Activated CD8-positive, alpha-beta T cell treated with anti-CD3 and anti-CD28 coated beads for 36 hours (primary cell): ENCODE measurements around the gene ZNF574. TPM values are rescaled to one million over a fixed set of nuclear protein-coding genes. Genes with fewer than 3 reads are reported as not detected.
"Not testable (repeated sequence)": the region's sequence is repeated elsewhere in the genome, so short reads cannot be mapped to it uniquely, and the experiment has no call there.

Source experiments
- ATAC-seq: fragments of 200-7000 bp; cut with Tn5 transposase; one replicate; pipeline ENCODE4 v1.10.0; 2021; ENCODE audit warnings: mild to moderate bottlenecking, moderate library complexity
- CTCF ChIA-PET: fragments of 350-600 bp; sonication (Branson Sonifier 250); formaldehyde crosslinking; loops from one replicate; lab custom pipeline; 2021; ENCODE audit warnings: antibody characterized with exemption; lab: Charles Lee
- POLR2A ChIA-PET: fragments of 350-600 bp; sonication (Branson Sonifier 250); formaldehyde crosslinking; loops from one replicate; lab custom pipeline; 2021; ENCODE audit warnings: antibody characterized with exemption; lab: Charles Lee
- DNase-seq: peaks from one replicate; pipeline ENCODE4 v3.0.0-alpha.2; 2020
- H3K27ac Mint-ChIP-seq: one replicate; pipeline ENCODE4 v1.8.0; 2021; ENCODE audit warnings: mild to moderate bottlenecking, mixed read lengths
- H3K27me3 Mint-ChIP-seq: one replicate; pipeline ENCODE4 v1.8.0; 2021; ENCODE audit warnings: mixed read lengths
- H3K36me3 Mint-ChIP-seq: one replicate; pipeline ENCODE4 v1.8.0; 2021; ENCODE audit warnings: low read depth, mixed read lengths
- H3K4me1 Mint-ChIP-seq: one replicate; pipeline ENCODE4 v1.8.0; 2021; ENCODE audit warnings: low read depth, mixed read lengths
- H3K4me3 Mint-ChIP-seq: one replicate; pipeline ENCODE4 v1.8.0; 2021; ENCODE audit warnings: mild to moderate bottlenecking, moderate library complexity, mixed read lengths
- H3K9me3 Mint-ChIP-seq: one replicate; pipeline ENCODE4 v1.8.0; 2021; ENCODE audit warnings: mixed read lengths
- intact Hi-C: fragments of 100-400 bp; cut with micrococcal nuclease; formaldehyde crosslinking; loops from one replicate; pipeline ENCODE4 v1.10.0; 2022
- total RNA-seq, 2 experiments: library from RNA; stranded (reverse); gene quantifications; one replicate each; pipeline ENCODE4 v1.2.3, GENCODE V29; 2021
- TF ChIP-seq, protein P1 (sequence below): fragments of 200-600 bp; IDR thresholded peaks from one replicate; pipeline ENCODE4 v1.8.0; 2022; ENCODE audit warnings: antibody characterized with exemption, mild to moderate bottlenecking

ZNF574 gene
- total RNA-seq, 2 experiments from 2014 or later, result 12.4 to 12.8 TPM

DNA sequence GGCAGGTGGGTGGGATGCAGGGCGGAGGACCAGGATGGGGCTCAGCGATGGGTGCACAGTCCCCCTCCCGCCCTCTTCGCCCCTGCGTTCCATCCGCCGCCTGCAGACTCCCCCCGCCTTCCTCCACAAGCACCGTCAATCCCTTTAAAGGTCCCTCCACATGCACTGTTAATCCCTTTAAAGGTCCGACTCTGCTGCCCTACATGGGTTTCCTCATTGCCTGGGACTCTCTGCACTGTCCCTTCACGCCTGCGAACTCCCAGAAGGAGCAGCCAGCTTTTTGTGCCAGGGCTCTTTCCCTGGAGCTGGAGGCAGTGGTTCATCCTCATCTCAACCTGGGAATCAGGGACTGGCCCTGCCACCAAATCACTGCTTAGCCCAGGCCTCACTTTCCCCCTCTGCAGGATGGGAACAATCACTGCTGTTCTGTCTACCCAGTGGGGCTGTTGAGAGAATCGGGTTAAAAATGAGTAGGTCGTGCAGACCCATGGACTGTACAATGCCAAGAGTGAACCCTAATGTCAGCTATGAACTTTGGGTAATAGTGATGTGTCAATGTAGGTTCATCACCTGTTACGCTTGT lies 20.4 kb downstream of the ZNF574 start:
- DNase-seq, result no peak
- ChIA-PET CTCF (interaction anchor here (1.5 kb wide), 1 partner anchor 12 kb away, joined by 7 read pairs; no protein-coding TSS in a partner anchor), POLR2A (interaction anchor here (0.6 to 1.0 kb wide), 2 partner anchors 140 to 1051 kb away, joined by 3 read pairs; no protein-coding TSS in a partner anchor)
- Mint-ChIP-seq H3K9me3 (no peaks in the 10 kb centered on the region), H3K4me1 (peaks cover 2% of the 10 kb centered on the region), H3K27ac (no peak overlapping the region), H3K4me3 (no peak overlapping the region), H3K27me3 (no peaks in the 10 kb centered on the region), H3K36me3 (peaks cover 45% of the 10 kb centered on the region)
- intact Hi-C loops, result no loop called here
- no peak for ATAC-seq
- TF ChIP-seq, protein P1, sequence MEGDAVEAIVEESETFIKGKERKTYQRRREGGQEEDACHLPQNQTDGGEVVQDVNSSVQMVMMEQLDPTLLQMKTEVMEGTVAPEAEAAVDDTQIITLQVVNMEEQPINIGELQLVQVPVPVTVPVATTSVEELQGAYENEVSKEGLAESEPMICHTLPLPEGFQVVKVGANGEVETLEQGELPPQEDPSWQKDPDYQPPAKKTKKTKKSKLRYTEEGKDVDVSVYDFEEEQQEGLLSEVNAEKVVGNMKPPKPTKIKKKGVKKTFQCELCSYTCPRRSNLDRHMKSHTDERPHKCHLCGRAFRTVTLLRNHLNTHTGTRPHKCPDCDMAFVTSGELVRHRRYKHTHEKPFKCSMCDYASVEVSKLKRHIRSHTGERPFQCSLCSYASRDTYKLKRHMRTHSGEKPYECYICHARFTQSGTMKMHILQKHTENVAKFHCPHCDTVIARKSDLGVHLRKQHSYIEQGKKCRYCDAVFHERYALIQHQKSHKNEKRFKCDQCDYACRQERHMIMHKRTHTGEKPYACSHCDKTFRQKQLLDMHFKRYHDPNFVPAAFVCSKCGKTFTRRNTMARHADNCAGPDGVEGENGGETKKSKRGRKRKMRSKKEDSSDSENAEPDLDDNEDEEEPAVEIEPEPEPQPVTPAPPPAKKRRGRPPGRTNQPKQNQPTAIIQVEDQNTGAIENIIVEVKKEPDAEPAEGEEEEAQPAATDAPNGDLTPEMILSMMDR, result no peak

DNA sequence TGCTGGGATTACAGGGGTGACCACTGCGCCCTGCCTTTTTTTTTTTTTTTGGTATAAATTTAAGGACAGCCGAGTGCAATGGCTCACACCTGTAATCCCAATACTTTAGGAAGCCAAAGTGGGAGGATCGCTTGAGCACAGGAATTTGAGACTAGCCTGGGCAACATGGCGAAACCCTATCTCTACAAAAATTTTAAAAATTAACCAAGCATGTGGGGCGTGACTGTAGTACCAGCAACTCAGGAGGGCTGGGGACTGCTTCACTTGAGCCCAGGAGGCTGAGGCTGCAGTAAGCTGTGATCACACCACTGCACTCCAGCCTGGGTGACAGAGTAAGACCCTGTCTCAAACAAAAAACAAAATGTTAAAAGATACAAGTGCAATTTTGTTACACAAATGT lies 21.5 kb downstream of the ZNF574 start:
- H3K36me3 Mint-ChIP-seq, result peaks cover 43% of the 10 kb centered on the region
- H3K4me3 Mint-ChIP-seq, result no peak overlapping the region
- ChIA-PET POLR2A (no interaction called here), CTCF (interaction anchor here (0.7 to 1.5 kb wide), 2 partner anchors 11 to 27 kb away, joined by 4 to 7 read pairs; no protein-coding TSS in a partner anchor)
- no peaks in the 10 kb centered on the region for H3K4me1 Mint-ChIP-seq
- ATAC-seq (no peak), DNase-seq (no peak)
- intact Hi-C loops, result no loop called here
- H3K27ac Mint-ChIP-seq, result no peak overlapping the region
- H3K9me3 Mint-ChIP-seq, result no peaks in the 10 kb centered on the region
- no peaks in the 10 kb centered on the region for H3K27me3 Mint-ChIP-seq
- TF ChIP-seq, protein P1, result no peak

DNA sequence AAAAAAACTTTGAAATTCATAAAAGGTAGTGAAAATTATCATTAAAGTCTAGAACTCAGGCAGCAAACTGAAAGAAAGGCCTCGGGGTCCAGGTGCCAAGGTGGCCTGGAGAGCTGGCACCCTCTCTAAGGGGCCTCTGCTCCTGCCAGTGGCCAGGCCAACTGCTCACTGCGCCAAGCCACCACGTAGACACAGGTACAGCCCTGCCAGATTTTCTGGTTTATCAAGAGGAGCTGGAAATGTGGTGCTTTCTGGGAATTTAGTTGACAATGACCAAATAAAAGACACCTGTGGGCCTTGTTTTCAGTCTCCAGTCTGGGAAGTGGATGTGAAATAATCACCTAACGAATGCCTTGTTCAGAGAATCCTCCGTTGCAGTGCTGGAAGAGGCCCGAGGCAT lies 22.8 kb downstream of the ZNF574 start:
- Mint-ChIP-seq H3K27me3 (no peaks in the 10 kb centered on the region), H3K27ac (no peak overlapping the region), H3K9me3 (no peaks in the 10 kb centered on the region), H3K4me1 (no peaks in the 10 kb centered on the region), H3K4me3 (no peak overlapping the region), H3K36me3 (peaks cover 49% of the 10 kb centered on the region)
- intact Hi-C loops, result no loop called here
- ChIA-PET CTCF (interaction anchor here (0.6 to 3.2 kb wide), 4 partner anchors 10 to 346 kb away, joined by 3 to 23 read pairs (median 4); no protein-coding TSS in a partner anchor), POLR2A (interaction anchor here (1.0 kb wide), 1 partner anchor 33 kb away, joined by 3 read pairs; no protein-coding TSS in a partner anchor)
- no peak for DNase-seq
- TF ChIP-seq, protein P1, result no peak
- no peak for ATAC-seq

DNA sequence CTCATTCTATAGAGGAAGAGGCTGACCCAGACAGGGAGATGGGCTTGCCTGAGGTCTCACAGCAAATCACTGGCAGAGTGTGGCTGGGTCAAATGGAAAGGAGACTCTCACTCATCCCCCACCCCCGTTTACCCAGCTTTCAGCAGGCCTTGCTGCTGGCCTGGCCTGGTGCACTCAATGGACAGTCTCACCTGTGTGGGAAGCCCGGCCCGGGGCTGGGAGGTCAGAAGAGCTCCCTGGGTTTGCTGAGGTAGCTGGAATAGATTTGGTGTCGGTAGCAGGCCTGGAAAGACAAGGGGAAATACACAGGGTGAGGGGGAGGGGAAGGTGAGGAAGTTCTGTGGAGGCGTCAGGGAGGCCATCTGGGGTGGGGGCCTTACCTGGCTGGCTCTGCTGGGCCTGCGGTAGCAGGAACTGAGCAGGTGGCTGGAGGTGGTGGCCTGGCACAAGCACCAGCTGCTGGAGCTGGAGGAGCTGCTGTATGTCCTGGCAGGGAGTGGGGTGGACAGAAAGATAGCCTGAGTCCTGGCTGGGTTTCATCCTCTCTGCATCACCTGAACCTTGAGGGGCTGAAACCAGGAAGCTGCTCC lies 23.5 kb downstream of the ZNF574 start:
- CTCF ChIA-PET, result interaction anchor here (0.6 to 3.2 kb wide), 4 partner anchors 9 to 346 kb away, joined by 3 to 23 read pairs (median 4); no protein-coding TSS in a partner anchor
- DNase-seq (no peak), ATAC-seq (no peak)
- H3K9me3 Mint-ChIP-seq, result no peaks in the 10 kb centered on the region
- H3K4me1 Mint-ChIP-seq, result no peaks in the 10 kb centered on the region
- no peaks in the 10 kb centered on the region for H3K27me3 Mint-ChIP-seq
- H3K4me3 Mint-ChIP-seq, result no peak overlapping the region
- POLR2A ChIA-PET, result interaction anchor here (1.0 kb wide), 1 partner anchor 34 kb away, joined by 3 read pairs; no protein-coding TSS in a partner anchor
- peaks cover 43% of the 10 kb centered on the region for H3K36me3 Mint-ChIP-seq
- intact Hi-C loops, result no loop called here
- H3K27ac Mint-ChIP-seq, result no peak overlapping the region
- TF ChIP-seq, protein P1, result no peak

DNA sequence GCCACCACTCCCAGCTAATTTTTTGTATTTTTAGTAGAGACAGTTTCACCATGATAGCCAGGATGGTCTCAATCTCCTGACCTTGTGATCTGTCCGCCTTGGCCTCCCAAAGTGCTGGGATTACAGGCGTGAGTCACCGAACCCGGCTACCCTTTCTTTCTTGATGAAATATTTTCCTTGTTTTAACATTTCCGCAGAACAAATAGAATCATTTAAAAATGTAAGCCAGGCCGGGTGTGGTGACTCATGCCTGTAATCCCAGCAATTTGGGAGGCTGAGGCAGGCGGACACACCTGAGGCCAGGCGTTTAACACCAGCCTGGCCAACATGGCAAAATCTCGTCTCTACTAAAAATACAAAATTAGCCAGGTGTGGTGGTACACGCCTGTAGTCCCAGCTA lies 24.3 kb downstream of the ZNF574 start:
- H3K9me3 Mint-ChIP-seq, DNase-seq, H3K4me1 Mint-ChIP-seq, H3K27me3 Mint-ChIP-seq, POLR2A ChIA-PET, intact Hi-C loops, H3K27ac Mint-ChIP-seq, H3K4me3 Mint-ChIP-seq, ATAC-seq: not testable (repeated sequence)
- peaks cover 41% of the 10 kb centered on the region for H3K36me3 Mint-ChIP-seq
- CTCF ChIA-PET, result interaction anchor here (1.6 to 3.2 kb wide), 2 partner anchors 9 to 85 kb away, joined by 4 to 23 read pairs; no protein-coding TSS in a partner anchor
